ENCODE results near the gene MORN1. TPM values are rescaled to one million over a fixed set of nuclear protein-coding genes. Genes with fewer than 3 reads are reported as not detected.

MORN1 gene
- total and polyA plus RNA-seq, 9 of the 15 experiments (the other 6 are each of a cell fraction or from before 2014, with no cell fraction given): 0.24 to 9.3 (median 4.2) TPM

- TF ChIP-seq E4F1 (CRISPR knock-in tag; IDR thresholded peaks at IDR 0.05; ENCODE audit: borderline replicate concordance) (no peak), MAZ (CRISPR knock-in tag; conservative IDR thresholded peaks at IDR 0.05 in 1 of 2, IDR thresholded peaks at IDR 0.05 in 1 of 2) (peak in 1 of 2 experiments; percentile 59; a peak in 1 of 4 replicates), SMAD1 (IDR thresholded peaks at IDR 0.05; ENCODE audit: low read depth, low read length, partially characterized antibody) (no peak), KDM1A (IDR thresholded peaks at IDR 0.05) (no peak), ZNF644 (tag; IDR thresholded peaks at IDR 0.05; ENCODE audit: low read depth) (no peak), ZNF57 (CRISPR knock-in tag; IDR thresholded peaks at IDR 0.05) (no peak), POLR2G (IDR thresholded peaks at IDR 0.05; ENCODE audit: low read depth, low read length) (peak; percentile 55; the same call in 1 of the 2 replicates), ZNF696 (CRISPR knock-in tag; conservative IDR thresholded peaks at IDR 0.05) (no peak), NR0B1 (IDR thresholded peaks at IDR 0.05; ENCODE audit: partially characterized antibody) (no peak), RAD21 (CRISPR knock-in tag; conservative IDR thresholded peaks at IDR 0.05 in 1 of 2, IDR thresholded peaks at IDR 0.05 in 1 of 2) (peak in 1 of 2 experiments; percentile 48; a peak in 2 of 4 replicates), HMG20A (CRISPR knock-in tag; conservative IDR thresholded peaks at IDR 0.05) (no peak), E2F3 (CRISPR knock-in tag; IDR thresholded peaks at IDR 0.05) (no peak), ZKSCAN8 (CRISPR knock-in tag; IDR thresholded peaks at IDR 0.05) (no peak)
- TF ChIP-seq, protein P1, sequence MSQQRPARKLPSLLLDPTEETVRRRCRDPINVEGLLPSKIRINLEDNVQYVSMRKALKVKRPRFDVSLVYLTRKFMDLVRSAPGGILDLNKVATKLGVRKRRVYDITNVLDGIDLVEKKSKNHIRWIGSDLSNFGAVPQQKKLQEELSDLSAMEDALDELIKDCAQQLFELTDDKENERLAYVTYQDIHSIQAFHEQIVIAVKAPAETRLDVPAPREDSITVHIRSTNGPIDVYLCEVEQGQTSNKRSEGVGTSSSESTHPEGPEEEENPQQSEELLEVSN (IDR thresholded peaks at IDR 0.05; ENCODE audit: borderline replicate concordance in 1 of 2, extremely low read depth in 1 of 2, insufficient read depth in 1 of 2, insufficient read length in 1 of 2, low read depth in 1 of 2, low read length in 1 of 2, poor library complexity in 1 of 2, severe bottlenecking in 1 of 2): peak in 1 of 2 experiments; percentile 34
- TF ChIP-seq, protein P2, sequence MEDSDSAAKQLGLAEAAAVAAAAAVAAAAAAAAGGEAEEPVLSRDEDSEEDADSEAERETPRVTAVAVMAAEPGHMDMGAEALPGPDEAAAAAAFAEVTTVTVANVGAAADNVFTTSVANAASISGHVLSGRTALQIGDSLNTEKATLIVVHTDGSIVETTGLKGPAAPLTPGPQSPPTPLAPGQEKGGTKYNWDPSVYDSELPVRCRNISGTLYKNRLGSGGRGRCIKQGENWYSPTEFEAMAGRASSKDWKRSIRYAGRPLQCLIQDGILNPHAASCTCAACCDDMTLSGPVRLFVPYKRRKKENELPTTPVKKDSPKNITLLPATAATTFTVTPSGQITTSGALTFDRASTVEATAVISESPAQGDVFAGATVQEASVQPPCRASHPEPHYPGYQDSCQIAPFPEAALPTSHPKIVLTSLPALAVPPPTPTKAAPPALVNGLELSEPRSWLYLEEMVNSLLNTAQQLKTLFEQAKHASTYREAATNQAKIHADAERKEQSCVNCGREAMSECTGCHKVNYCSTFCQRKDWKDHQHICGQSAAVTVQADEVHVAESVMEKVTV (CRISPR knock-in tag; IDR thresholded peaks at IDR 0.05): no peak
Observed at GRCh38 chr1:2311184-2312032, 79.9 kb downstream of the MORN1 start (continued).

Measured in K562 (cell line).